A673 (cell line): ENCODE data around the gene SH2D2A. TPM values are rescaled to one million over a fixed set of nuclear protein-coding genes. Genes with fewer than 3 reads are reported as not detected.
"Not testable (repeated sequence)": the region's sequence is repeated elsewhere in the genome, so short reads cannot be mapped to it uniquely, and the experiment has no call there.

ENCODE experiments used
- BruUV-seq: library from RNA; stranded (reverse); fragments of 400-500 nt; replicated peaks from 2 replicates; lab custom pipeline; 2021; lab: Mats Ljungman, UMichigan
- CTCF ChIA-PET: fragments of 300-600 bp; sonication (Branson Sonifier 250); formaldehyde crosslinking; loops from one replicate; lab custom pipeline; 2022; ENCODE audit warnings: antibody characterized with exemption; lab: Charles Lee
- POLR2A ChIA-PET: fragments of 300-600 bp; sonication (Branson Sonifier 250); formaldehyde crosslinking; loops from one replicate; lab custom pipeline; 2022; ENCODE audit warnings: antibody characterized with exemption; ENCODE audit not compliant: low non-redundant PET; lab: Charles Lee
- DNase-seq: peaks from one replicate; pipeline ENCODE4 v3.0.0-alpha.2; 2015; ENCODE audit warnings: low spot score
- H3K27ac ChIP-seq: fragments of 200-600 bp; sonication (generic); 2 replicates; pipeline ENCODE4 v1.5.1; 2016; ENCODE audit warnings: mixed run types, low read depth, mild to moderate bottlenecking, mixed read lengths, antibody characterized with exemption, low read length; ENCODE audit not compliant: poor library complexity, severe bottlenecking
- H3K27me3 ChIP-seq: fragments of 200-600 bp; sonication (generic); replicated peaks from 2 replicates; pipeline ENCODE4 v1.6.1; 2017; ENCODE audit warnings: mixed run types, low read depth, mild to moderate bottlenecking, mixed read lengths, antibody characterized with exemption, low read length; ENCODE audit not compliant: insufficient read depth, poor library complexity
- H3K36me3 ChIP-seq: fragments of 200-600 bp; sonication (generic); 2 replicates; pipeline ENCODE4 v1.6.1; 2016; ENCODE audit warnings: mixed run types, mild to moderate bottlenecking, mixed read lengths, antibody characterized with exemption, low read length; ENCODE audit not compliant: insufficient read depth, poor library complexity, severe bottlenecking
- H3K4me1 ChIP-seq: fragments of 200-600 bp; sonication (generic); 2 replicates; pipeline ENCODE4 v1.6.1; 2017; ENCODE audit warnings: mixed run types, mild to moderate bottlenecking, mixed read lengths, antibody characterized with exemption, low read length; ENCODE audit not compliant: insufficient read depth, poor library complexity, severe bottlenecking
- H3K4me3 ChIP-seq: fragments of 200-600 bp; sonication (generic); 2 replicates; pipeline ENCODE4 v1.5.1; 2016; ENCODE audit warnings: low read depth, mixed run types, mild to moderate bottlenecking, mixed read lengths, low read length; ENCODE audit not compliant: poor library complexity, severe bottlenecking
- H3K9me3 ChIP-seq: fragments of 200-600 bp; sonication (generic); 2 replicates; pipeline ENCODE4 v1.6.1; 2016; ENCODE audit warnings: mixed run types, low read depth, mild to moderate bottlenecking, mixed read lengths, antibody characterized with exemption, low read length; ENCODE audit not compliant: poor library complexity, severe bottlenecking
- EZH2 ChIP-seq: fragments of 200-600 bp; sonication (generic); IDR thresholded peaks from 2 replicates; pipeline ENCODE4 v1.6.1; 2017; ENCODE audit warnings: borderline replicate concordance, low read depth, mild to moderate bottlenecking, mixed read lengths, antibody characterized with exemption, low read length; ENCODE audit not compliant: poor library complexity, severe bottlenecking
- intact Hi-C: fragments of 100-400 bp; cut with micrococcal nuclease; formaldehyde crosslinking; loops from one replicate; pipeline ENCODE4 v1.10.0; 2022; ENCODE audit not compliant: unreplicated experiment
- total RNA-seq: library from RNA; stranded (reverse); gene quantifications from 2 replicates; pipeline ENCODE4 v1.2.3, GENCODE V29; 2021
- TF ChIP-seq, protein P1 (sequence below): fragments of 300-800, 200-600 bp; sonication (generic); conservative IDR thresholded peaks from 2 replicates; pipeline ENCODE4 v1.5.1; 2017; ENCODE audit warnings: low read depth, mild to moderate bottlenecking, antibody characterized with exemption, low read length, moderate library complexity, mixed read lengths

The SH2D2A gene
- total RNA-seq, 1 experiment from 2014 or later = 3.5 TPM

DNA sequence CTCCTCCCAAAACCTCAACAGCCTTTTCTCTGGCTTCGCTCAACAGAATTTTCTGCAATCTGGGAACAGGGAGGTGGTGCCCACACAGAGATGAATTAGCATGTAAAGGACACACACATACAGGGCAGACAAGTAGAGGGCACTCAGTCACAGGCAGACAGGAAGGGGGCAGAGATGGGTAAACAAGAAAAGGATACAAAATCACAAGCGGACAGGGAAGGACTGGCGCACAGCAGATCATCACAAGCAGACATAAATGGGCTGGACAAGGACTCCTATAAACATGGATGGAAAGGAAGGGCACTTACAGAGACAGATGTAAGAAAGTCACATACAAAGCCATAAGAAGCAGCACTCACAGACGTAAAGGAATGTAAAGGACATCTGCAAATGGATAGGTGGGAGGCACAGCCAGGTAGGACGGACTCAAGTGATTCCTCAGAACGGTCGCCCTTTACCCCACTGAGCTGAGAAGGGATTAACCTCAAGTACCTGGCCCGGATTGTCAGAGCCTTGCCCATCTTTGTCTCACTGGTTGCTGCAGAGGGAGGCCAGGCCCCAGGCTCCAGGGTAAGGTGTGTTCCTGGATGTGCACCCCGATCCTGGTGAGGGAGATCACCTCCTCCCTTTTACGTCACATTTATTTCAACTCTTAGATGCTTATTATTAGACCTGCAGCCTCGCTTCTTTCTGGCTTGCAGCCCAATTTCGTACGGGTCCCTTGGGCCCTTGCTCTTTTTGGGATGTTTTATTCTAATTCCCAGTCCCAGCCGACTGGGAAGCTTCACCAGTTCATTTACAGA is 50.1 kb downstream of the SH2D2A start:
- Histone ChIP-seq H3K4me3 (peak overlapping the region; percentile 89), H3K36me3 (peaks cover 8% of the 10 kb centered on the region), H3K27ac (peak overlapping the region; percentile 94), H3K4me1 (peaks cover 14% of the 10 kb centered on the region), H3K9me3 (no peaks in the 10 kb centered on the region), H3K27me3 (no peaks in the 10 kb centered on the region)
- POLR2A ChIA-PET = no interaction called here
- DNase-seq = no peak
- TSS peak; percentile 68 for BruUV-seq
- intact Hi-C loops = loop anchor here (1.0 to 2.0 kb wide), 2 partner anchors 16 to 25 kb away; partner anchors contain the start of genes HDGF and MRPL24
- TF ChIP-seq, protein P1, sequence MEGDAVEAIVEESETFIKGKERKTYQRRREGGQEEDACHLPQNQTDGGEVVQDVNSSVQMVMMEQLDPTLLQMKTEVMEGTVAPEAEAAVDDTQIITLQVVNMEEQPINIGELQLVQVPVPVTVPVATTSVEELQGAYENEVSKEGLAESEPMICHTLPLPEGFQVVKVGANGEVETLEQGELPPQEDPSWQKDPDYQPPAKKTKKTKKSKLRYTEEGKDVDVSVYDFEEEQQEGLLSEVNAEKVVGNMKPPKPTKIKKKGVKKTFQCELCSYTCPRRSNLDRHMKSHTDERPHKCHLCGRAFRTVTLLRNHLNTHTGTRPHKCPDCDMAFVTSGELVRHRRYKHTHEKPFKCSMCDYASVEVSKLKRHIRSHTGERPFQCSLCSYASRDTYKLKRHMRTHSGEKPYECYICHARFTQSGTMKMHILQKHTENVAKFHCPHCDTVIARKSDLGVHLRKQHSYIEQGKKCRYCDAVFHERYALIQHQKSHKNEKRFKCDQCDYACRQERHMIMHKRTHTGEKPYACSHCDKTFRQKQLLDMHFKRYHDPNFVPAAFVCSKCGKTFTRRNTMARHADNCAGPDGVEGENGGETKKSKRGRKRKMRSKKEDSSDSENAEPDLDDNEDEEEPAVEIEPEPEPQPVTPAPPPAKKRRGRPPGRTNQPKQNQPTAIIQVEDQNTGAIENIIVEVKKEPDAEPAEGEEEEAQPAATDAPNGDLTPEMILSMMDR = no peak
- no peak for TF ChIP-seq EZH2
- CTCF ChIA-PET = interaction anchor here (0.6 to 1.4 kb wide), 4 partner anchors 19 to 105 kb away, joined by 4 to 9 read pairs (median 4); partner anchors contain the start of gene MRPL24

DNA sequence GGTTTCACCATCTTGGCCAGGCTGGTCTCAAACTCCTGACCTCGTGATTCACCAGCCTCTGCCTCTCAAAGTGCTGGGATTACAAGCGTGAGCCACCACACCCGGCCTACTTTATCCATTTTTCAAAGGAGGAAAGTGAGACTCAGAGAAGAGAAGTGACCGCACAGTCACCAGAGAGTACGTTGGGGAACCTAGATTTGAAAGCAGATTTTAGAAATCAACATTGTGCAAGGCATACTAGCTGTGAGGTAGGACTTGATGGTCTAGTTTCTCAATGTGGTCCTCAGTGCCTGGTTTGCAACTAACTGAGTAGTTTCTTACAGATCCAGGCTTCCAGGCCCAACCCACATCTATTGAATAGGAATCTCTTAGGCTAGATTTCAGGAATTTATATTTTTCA is 51.0 kb downstream of the SH2D2A start:
- intact Hi-C loops = loop anchor here (2.0 kb wide), 1 partner anchor 15 kb away; the partner anchor contains the start of gene HDGF
- no peak for TF ChIP-seq EZH2
- TF ChIP-seq, protein P1 = no peak
- Histone ChIP-seq H3K4me1 (peaks cover 14% of the 10 kb centered on the region), H3K36me3 (peaks cover 2% of the 10 kb centered on the region), H3K27ac (no peak overlapping the region), H3K4me3 (no peak overlapping the region), H3K9me3 (no peaks in the 10 kb centered on the region), H3K27me3 (no peaks in the 10 kb centered on the region)
- ChIA-PET CTCF (no interaction called here), POLR2A (no interaction called here)
- no TSS peak for BruUV-seq
- DNase-seq = no peak

DNA sequence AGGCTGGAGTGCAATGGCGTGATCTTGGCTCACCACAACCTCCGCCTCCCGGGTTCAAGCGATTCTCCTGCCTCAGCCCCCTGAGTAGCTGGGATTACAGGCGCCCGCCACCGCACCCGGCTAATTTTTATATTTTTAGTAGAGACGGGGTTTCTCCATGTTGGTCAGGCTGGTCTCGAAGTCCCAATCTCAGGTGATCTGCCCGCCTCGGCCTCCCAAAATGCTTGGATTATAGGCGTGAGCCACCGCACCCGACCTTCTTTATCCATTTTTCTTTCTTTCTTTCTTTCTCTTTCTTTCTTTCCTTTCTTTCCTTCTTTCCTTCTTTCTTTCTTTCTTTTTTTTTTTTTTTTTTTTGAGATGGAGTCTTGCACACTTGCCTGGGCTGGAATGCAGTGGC is 51.5 kb downstream of the SH2D2A start:
- intact Hi-C loops, H3K4me3 ChIP-seq, CTCF ChIA-PET, H3K9me3 ChIP-seq, DNase-seq, H3K27me3 ChIP-seq, H3K36me3 ChIP-seq, POLR2A ChIA-PET, BruUV-seq, H3K27ac ChIP-seq: not testable (repeated sequence)
- H3K4me1 ChIP-seq = peaks cover 14% of the 10 kb centered on the region
